GM23338 (cell line): ENCODE results near the gene GLT6D1. TPM values are rescaled to one million over a fixed set of nuclear protein-coding genes. Genes with fewer than 3 reads are reported as not detected.

Experiments
- ATAC-seq: fragments of 200-7000 bp; cut with Tn5 transposase; 3 replicates; pipeline ENCODE4 v1.9.1; 2020
- DNase-seq: peaks from one replicate; pipeline ENCODE4 v3.0.0-alpha.2; 2015; ENCODE audit warnings: low spot score
- H2AFZ ChIP-seq: fragments of 200-600 bp; sonication (generic); 2 replicates; pipeline ENCODE4 v1.8.0; 2016; ENCODE audit warnings: antibody characterized with exemption, mild to moderate bottlenecking, moderate library complexity
- H3F3A ChIP-seq: fragments of 200-600 bp; sonication (generic); replicated peaks from 2 replicates; pipeline ENCODE4 v1.8.0; 2017; ENCODE audit warnings: antibody characterized with exemption, mixed run types, low read depth
- H3K27ac ChIP-seq: fragments of 200-600 bp; sonication (generic); 2 replicates; pipeline ENCODE4 v1.6.1; 2016; ENCODE audit warnings: low read depth
- H3K27me3 ChIP-seq: fragments of 200-600 bp; sonication (generic); 2 replicates; pipeline ENCODE4 v1.8.0; 2016; ENCODE audit warnings: mild to moderate bottlenecking, mixed run types, moderate library complexity; ENCODE audit not compliant: insufficient read depth
- H3K36me3 ChIP-seq: fragments of 200-600 bp; sonication (generic); 2 replicates; pipeline ENCODE4 v1.8.0; 2016; ENCODE audit warnings: mild to moderate bottlenecking; ENCODE audit not compliant: insufficient read depth
- H3K4me1 ChIP-seq: fragments of 200-600 bp; sonication (generic); 2 replicates; pipeline ENCODE4 v1.8.0; 2016; ENCODE audit warnings: mild to moderate bottlenecking, moderate library complexity; ENCODE audit not compliant: insufficient read depth
- H3K4me2 ChIP-seq: fragments of 200-600 bp; sonication (generic); 2 replicates; pipeline ENCODE4 v1.7.1; 2017; ENCODE audit warnings: mixed run types
- H3K4me3 ChIP-seq: fragments of 200-600 bp; sonication (generic); 2 replicates; pipeline ENCODE4 v1.6.1; 2016; ENCODE audit warnings: mixed run types
- H3K79me2 ChIP-seq: fragments of 200-600 bp; sonication (generic); replicated peaks from 2 replicates; pipeline ENCODE4 v1.8.0; 2017; ENCODE audit warnings: mild to moderate bottlenecking; ENCODE audit not compliant: insufficient read depth
- H3K9me2 ChIP-seq: fragments of 200-600 bp; sonication (generic); 2 replicates; pipeline ENCODE4 v1.8.0; 2017; ENCODE audit not compliant: insufficient read depth
- H4K20me1 ChIP-seq: fragments of 200-600 bp; sonication (generic); replicated peaks from 2 replicates; pipeline ENCODE4 v1.8.0; 2017; ENCODE audit warnings: mild to moderate bottlenecking; ENCODE audit not compliant: insufficient read depth
- H3K27ac Mint-ChIP-seq: 2 replicates; pipeline ENCODE4 v1.8.0; 2020; ENCODE audit warnings: inconsistent platforms, mild to moderate bottlenecking, moderate library complexity, mixed read lengths
- H3K27me3 Mint-ChIP-seq: 3 replicates; pipeline ENCODE4 v1.8.0; 2022; ENCODE audit warnings: low read depth, mild to moderate bottlenecking, moderate library complexity, mixed read lengths, inconsistent platforms; ENCODE audit not compliant: insufficient read depth, poor library complexity
- H3K36me3 Mint-ChIP-seq: 3 replicates; pipeline ENCODE4 v1.8.0; 2021; ENCODE audit warnings: low read depth, mild to moderate bottlenecking, inconsistent platforms, moderate library complexity, mixed read lengths
- H3K4me1 Mint-ChIP-seq: 3 replicates; pipeline ENCODE4 v1.8.0; 2020; ENCODE audit warnings: mild to moderate bottlenecking, inconsistent platforms, mixed read lengths
- H3K4me3 Mint-ChIP-seq: 3 replicates; pipeline ENCODE4 v1.8.0; 2021; ENCODE audit warnings: moderate library complexity, mild to moderate bottlenecking, inconsistent platforms, mixed read lengths
- H3K9me3 Mint-ChIP-seq: 3 replicates; pipeline ENCODE4 v1.8.0; 2020; ENCODE audit warnings: moderate library complexity, mild to moderate bottlenecking, inconsistent platforms, mixed read lengths
- CREB1 ChIP-seq: fragments of 250-450 bp; sonication (Bioruptor Pico); IDR thresholded peaks from 2 replicates; pipeline ENCODE4 v1.5.0; 2020; ENCODE audit warnings: low read depth, mild to moderate bottlenecking, moderate library complexity
- ETS1 ChIP-seq: IDR thresholded peaks from 2 replicates; pipeline ENCODE4 v1.6.1; 2016; ENCODE audit warnings: antibody characterized with exemption
- EZH2 ChIP-seq: fragments of 200-600 bp; sonication (generic); IDR thresholded peaks from one replicate; pipeline ENCODE4 v1.8.0; 2017; ENCODE audit warnings: antibody characterized with exemption, mild to moderate bottlenecking, low read depth; ENCODE audit not compliant: unreplicated experiment
- EZH2phosphoT487 ChIP-seq: fragments of 200-600 bp; sonication (generic); IDR thresholded peaks from one replicate; pipeline ENCODE4 v1.8.1; 2018; ENCODE audit warnings: antibody characterized with exemption; ENCODE audit not compliant: unreplicated experiment
- JUNB ChIP-seq: IDR thresholded peaks from one replicate; pipeline ENCODE4 v1.6.1; 2016; ENCODE audit warnings: antibody characterized with exemption; ENCODE audit not compliant: unreplicated experiment
- NANOG ChIP-seq: IDR thresholded peaks from 2 replicates; pipeline ENCODE4 v1.6.1; 2016; ENCODE audit warnings: antibody characterized with exemption, borderline replicate concordance
- POLR2AphosphoS5 ChIP-seq: IDR thresholded peaks from 2 replicates; pipeline ENCODE4 v1.6.1; 2016; ENCODE audit warnings: antibody characterized with exemption, low read depth
- REST ChIP-seq: IDR thresholded peaks from one replicate; pipeline ENCODE4 v1.6.1; 2018; ENCODE audit warnings: antibody characterized with exemption; ENCODE audit not compliant: unreplicated experiment
- STAT1 ChIP-seq: IDR thresholded peaks from one replicate; pipeline ENCODE4 v1.6.1; 2016; ENCODE audit warnings: antibody characterized with exemption; ENCODE audit not compliant: unreplicated experiment
- ZNF114 ChIP-seq: fragments of 250-450 bp; sonication (Bioruptor Pico); IDR thresholded peaks from 2 replicates; pipeline ENCODE4 v1.5.0; 2020; ENCODE audit warnings: mild to moderate bottlenecking, moderate library complexity
- ZNF331 ChIP-seq: fragments of 250-450 bp; sonication (Bioruptor Pico); IDR thresholded peaks from 2 replicates; pipeline ENCODE4 v1.5.0; 2020; ENCODE audit warnings: low read depth, mild to moderate bottlenecking, moderate library complexity
- polyA plus RNA-seq: library from polyadenylated mRNA; unstranded; fragments of >200 nt; fragmentation: Nextera tagmentation; extraction: Ambion mirVana; gene quantifications from 2 replicates; pipeline ENCODE4 v1.2.1, GENCODE V29; 2016
- total RNA-seq: library from RNA; depleted of rRNA; stranded (reverse); fragments of >200 nt; shearing (Covaris generic); gene quantifications from 2 replicates; pipeline ENCODE4 v1.2.3, GENCODE V29; 2014
- TF ChIP-seq, protein P1 (sequence below), 2 experiments: fragments of 200-600 bp in 1 of 2; sonication (generic) in 1 of 2; conservative IDR thresholded peaks; 2 replicates each; pipeline versions ENCODE4 v1.5.1 to v1.6.1; 2016 to 2017; ENCODE audit warnings: antibody characterized with exemption in 2 of 2, low read depth in 2 of 2, mild to moderate bottlenecking in 2 of 2, moderate library complexity in 1 of 2
- TF ChIP-seq, protein P2 (sequence below): fragments of 250-450 bp; sonication (Bioruptor Pico); IDR thresholded peaks from 2 replicates; pipeline ENCODE4 v1.5.0; 2020; ENCODE audit warnings: mild to moderate bottlenecking, moderate library complexity

Gene GLT6D1
- total and polyA plus RNA-seq, 2 experiments from 2014 or later, result not detected

DNA sequence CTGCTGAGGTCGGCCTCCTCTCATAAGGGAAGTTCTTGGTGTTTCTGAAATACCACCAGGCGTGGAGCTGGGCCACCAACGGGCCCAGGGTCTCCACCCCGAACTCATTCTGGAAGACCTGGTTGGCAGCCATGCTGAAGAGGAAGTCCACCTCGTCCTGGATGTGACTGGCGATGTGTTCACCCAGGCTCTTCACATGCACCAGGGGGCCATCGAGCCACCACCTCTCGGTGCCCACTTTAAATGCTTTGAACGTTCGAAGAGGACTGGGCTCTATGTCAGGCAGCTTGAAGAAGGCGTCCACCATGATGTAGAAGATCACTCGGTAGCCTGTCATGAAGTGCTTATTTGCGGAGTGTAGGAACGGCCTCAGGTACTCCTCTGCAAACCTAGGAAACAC lies 15.1 kb downstream of the GLT6D1 start:
- TF ChIP-seq ETS1, result no peak
- no peak for TF ChIP-seq POLR2AphosphoS5
- TF ChIP-seq EZH2, result no peak
- TF ChIP-seq JUNB, result no peak
- TF ChIP-seq CREB1 (CRISPR knock-in tag), result no peak
- TF ChIP-seq, protein P1, sequence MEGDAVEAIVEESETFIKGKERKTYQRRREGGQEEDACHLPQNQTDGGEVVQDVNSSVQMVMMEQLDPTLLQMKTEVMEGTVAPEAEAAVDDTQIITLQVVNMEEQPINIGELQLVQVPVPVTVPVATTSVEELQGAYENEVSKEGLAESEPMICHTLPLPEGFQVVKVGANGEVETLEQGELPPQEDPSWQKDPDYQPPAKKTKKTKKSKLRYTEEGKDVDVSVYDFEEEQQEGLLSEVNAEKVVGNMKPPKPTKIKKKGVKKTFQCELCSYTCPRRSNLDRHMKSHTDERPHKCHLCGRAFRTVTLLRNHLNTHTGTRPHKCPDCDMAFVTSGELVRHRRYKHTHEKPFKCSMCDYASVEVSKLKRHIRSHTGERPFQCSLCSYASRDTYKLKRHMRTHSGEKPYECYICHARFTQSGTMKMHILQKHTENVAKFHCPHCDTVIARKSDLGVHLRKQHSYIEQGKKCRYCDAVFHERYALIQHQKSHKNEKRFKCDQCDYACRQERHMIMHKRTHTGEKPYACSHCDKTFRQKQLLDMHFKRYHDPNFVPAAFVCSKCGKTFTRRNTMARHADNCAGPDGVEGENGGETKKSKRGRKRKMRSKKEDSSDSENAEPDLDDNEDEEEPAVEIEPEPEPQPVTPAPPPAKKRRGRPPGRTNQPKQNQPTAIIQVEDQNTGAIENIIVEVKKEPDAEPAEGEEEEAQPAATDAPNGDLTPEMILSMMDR (conservative IDR thresholded peaks at IDR 0.05; ENCODE audit: low read depth in 2 of 2), result no peak
- TF ChIP-seq EZH2phosphoT487, result no peak
- no peak for TF ChIP-seq ZNF114 (CRISPR knock-in tag)
- TF ChIP-seq NANOG, result no peak
- TF ChIP-seq STAT1, result no peak
- TF ChIP-seq REST, result no peak
- TF ChIP-seq, protein P2, sequence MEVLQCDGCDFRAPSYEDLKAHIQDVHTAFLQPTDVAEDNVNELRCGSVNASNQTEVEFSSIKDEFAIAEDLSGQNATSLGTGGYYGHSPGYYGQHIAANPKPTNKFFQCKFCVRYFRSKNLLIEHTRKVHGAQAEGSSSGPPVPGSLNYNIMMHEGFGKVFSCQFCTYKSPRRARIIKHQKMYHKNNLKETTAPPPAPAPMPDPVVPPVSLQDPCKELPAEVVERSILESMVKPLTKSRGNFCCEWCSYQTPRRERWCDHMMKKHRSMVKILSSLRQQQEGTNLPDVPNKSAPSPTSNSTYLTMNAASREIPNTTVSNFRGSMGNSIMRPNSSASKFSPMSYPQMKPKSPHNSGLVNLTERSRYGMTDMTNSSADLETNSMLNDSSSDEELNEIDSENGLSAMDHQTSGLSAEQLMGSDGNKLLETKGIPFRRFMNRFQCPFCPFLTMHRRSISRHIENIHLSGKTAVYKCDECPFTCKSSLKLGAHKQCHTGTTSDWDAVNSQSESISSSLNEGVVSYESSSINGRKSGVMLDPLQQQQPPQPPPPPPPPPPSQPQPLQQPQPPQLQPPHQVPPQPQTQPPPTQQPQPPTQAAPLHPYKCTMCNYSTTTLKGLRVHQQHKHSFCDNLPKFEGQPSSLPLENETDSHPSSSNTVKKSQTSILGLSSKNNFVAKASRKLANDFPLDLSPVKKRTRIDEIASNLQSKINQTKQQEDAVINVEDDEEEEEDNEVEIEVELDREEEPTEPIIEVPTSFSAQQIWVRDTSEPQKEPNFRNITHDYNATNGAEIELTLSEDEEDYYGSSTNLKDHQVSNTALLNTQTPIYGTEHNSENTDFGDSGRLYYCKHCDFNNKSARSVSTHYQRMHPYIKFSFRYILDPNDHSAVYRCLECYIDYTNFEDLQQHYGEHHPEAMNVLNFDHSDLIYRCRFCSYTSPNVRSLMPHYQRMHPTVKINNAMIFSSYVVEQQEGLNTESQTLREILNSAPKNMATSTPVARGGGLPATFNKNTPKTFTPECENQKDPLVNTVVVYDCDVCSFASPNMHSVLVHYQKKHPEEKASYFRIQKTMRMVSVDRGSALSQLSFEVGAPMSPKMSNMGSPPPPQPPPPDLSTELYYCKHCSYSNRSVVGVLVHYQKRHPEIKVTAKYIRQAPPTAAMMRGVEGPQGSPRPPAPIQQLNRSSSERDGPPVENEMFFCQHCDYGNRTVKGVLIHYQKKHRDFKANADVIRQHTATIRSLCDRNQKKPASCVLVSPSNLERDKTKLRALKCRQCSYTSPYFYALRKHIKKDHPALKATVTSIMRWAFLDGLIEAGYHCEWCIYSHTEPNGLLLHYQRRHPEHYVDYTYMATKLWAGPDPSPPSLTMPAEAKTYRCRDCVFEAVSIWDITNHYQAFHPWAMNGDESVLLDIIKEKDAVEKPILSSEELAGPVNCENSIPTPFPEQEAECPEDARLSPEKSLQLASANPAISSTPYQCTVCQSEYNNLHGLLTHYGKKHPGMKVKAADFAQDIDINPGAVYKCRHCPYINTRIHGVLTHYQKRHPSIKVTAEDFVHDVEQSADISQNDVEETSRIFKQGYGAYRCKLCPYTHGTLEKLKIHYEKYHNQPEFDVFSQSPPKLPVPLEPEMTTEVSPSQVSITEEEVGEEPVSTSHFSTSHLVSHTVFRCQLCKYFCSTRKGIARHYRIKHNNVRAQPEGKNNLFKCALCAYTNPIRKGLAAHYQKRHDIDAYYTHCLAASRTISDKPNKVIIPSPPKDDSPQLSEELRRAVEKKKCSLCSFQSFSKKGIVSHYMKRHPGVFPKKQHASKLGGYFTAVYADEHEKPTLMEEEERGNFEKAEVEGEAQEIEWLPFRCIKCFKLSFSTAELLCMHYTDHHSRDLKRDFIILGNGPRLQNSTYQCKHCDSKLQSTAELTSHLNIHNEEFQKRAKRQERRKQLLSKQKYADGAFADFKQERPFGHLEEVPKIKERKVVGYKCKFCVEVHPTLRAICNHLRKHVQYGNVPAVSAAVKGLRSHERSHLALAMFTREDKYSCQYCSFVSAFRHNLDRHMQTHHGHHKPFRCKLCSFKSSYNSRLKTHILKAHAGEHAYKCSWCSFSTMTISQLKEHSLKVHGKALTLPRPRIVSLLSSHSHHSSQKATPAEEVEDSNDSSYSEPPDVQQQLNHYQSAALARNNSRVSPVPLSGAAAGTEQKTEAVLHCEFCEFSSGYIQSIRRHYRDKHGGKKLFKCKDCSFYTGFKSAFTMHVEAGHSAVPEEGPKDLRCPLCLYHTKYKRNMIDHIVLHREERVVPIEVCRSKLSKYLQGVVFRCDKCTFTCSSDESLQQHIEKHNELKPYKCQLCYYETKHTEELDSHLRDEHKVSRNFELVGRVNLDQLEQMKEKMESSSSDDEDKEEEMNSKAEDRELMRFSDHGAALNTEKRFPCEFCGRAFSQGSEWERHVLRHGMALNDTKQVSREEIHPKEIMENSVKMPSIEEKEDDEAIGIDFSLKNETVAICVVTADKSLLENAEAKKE (CRISPR knock-in tag), result no peak
- no peak for TF ChIP-seq ZNF331 (CRISPR knock-in tag)

More for the DNA sequence above, 15.1 kb downstream of the GLT6D1 start:
- ATAC-seq (no peak), DNase-seq (no peak)
- Mint-ChIP-seq H3K4me1 (no peaks in the 10 kb centered on the region), H3K4me3 (no peak overlapping the region), H3K27ac (no peak overlapping the region), H3K36me3 (peaks cover 3% of the 10 kb centered on the region; the same call in 2 of the 3 replicates), H3K9me3 (peaks cover 16% of the 10 kb centered on the region; the same call in 2 of the 3 replicates), H3K27me3 (peaks cover 2% of the 10 kb centered on the region)
- Histone ChIP-seq H3K4me3 (no peak overlapping the region), H3F3A (no peaks in the 10 kb centered on the region), H3K27ac (no peak overlapping the region), H3K79me2 (no peaks in the 10 kb centered on the region), H3K9me2 (0 out of 2 replicates have a peak, but pooled peaks cover 2% of the 10 kb centered on the region), H3K4me1 (no peaks in the 10 kb centered on the region), H4K20me1 (no peaks in the 10 kb centered on the region), H3K4me2 (no peak overlapping the region), H2AFZ (no peak overlapping the region), H3K36me3 (peaks cover 6% of the 10 kb centered on the region; the same call in 1 of the 2 replicates), H3K27me3 (no peaks in the 10 kb centered on the region)
